Fibroblast of lung (primary cell): ENCODE data around the gene CLNK. TPM values are rescaled to one million over a fixed set of nuclear protein-coding genes. Genes with fewer than 3 reads are reported as not detected.

Experiments used
- DNase-seq, 2 donors: peaks; one replicate each; pipeline versions ENCODE4 v3.0.0 to v3.0.0-alpha.2; 2010; ENCODE audit warnings: low read depth in 2 of 2
- H2AFZ ChIP-seq: 2 replicates; pipeline ENCODE4 v1.5.1; 2012; ENCODE audit warnings: low read length, control low read depth, inconsistent platforms
- H3K27ac ChIP-seq: 2 replicates; pipeline ENCODE4 v1.5.1; 2011; ENCODE audit warnings: low read length, control low read depth; ENCODE audit not compliant: insufficient read depth
- H3K27me3 ChIP-seq: 2 replicates; pipeline ENCODE4 v1.5.1; 2011; ENCODE audit warnings: mild to moderate bottlenecking, low read length; ENCODE audit not compliant: control insufficient read depth, insufficient read depth
- H3K36me3 ChIP-seq: 2 replicates; pipeline ENCODE4 v1.5.1; 2011; ENCODE audit warnings: low read length; ENCODE audit not compliant: control insufficient read depth, insufficient read depth
- H3K4me1 ChIP-seq: 2 replicates; pipeline ENCODE4 v1.5.1; 2011; ENCODE audit warnings: low read length; ENCODE audit not compliant: control insufficient read depth, insufficient read depth; ENCODE audit errors: extremely low read depth
- H3K4me2 ChIP-seq: 2 replicates; pipeline ENCODE4 v1.5.1; 2011; ENCODE audit warnings: low read length, control low read depth; ENCODE audit not compliant: insufficient read depth; ENCODE audit errors: extremely low read depth
- H3K4me3 ChIP-seq, 4 experiments: fragments of 200-600 bp in 1 of 4; sonication (generic) in 1 of 4; replicated peaks in 1 of 4; 2 replicates each; pipeline ENCODE4 v1.5.1; 2011 to 2016; ENCODE audit warnings: low read length in 4 of 4, low read depth in 3 of 4, mild to moderate bottlenecking in 3 of 4, control low read depth in 2 of 4, inconsistent platforms in 1 of 4, mixed read lengths in 1 of 4; ENCODE audit not compliant: insufficient read depth in 1 of 4; ENCODE audit errors: control extremely low read depth in 1 of 4
- H3K79me2 ChIP-seq: 2 replicates; pipeline ENCODE4 v1.5.1; 2012; ENCODE audit warnings: mild to moderate bottlenecking, low read length, inconsistent platforms; ENCODE audit not compliant: control insufficient read depth, insufficient read depth
- H3K9ac ChIP-seq: 2 replicates; pipeline ENCODE4 v1.5.1; 2011; ENCODE audit warnings: mild to moderate bottlenecking, low read length, control low read depth; ENCODE audit not compliant: insufficient read depth
- H3K9me3 ChIP-seq: 2 replicates; pipeline ENCODE4 v1.5.1; 2012; ENCODE audit warnings: low read depth, low read length; ENCODE audit not compliant: control insufficient read depth, insufficient read depth
- H4K20me1 ChIP-seq: 2 replicates; pipeline ENCODE4 v1.5.1; 2011; ENCODE audit warnings: low read length; ENCODE audit not compliant: control insufficient read depth, insufficient read depth; ENCODE audit errors: extremely low read depth
- EZH2 ChIP-seq: IDR thresholded peaks from 2 replicates; pipeline ENCODE4 v1.5.1; 2012; ENCODE audit warnings: low read length, control low read depth, mild to moderate bottlenecking; ENCODE audit errors: missing control alignments
- polyA plus RNA-seq, 2 donors: library from polyadenylated mRNA; depleted of rRNA in 1 of 2; stranded (reverse) in 1 of 2; unstranded in 1 of 2; fragments of >200 nt; gene quantifications; 2 replicates each; pipeline ENCODE4 v1.2.1, GENCODE V29; 2011 to 2012; ENCODE audit warnings: missing spikeins in 1 of 2
- total RNA-seq: library from RNA; depleted of rRNA; stranded (reverse); fragments of >200 nt; gene quantifications from 2 replicates; pipeline ENCODE4 v1.2.1, GENCODE V29; 2014
- TF ChIP-seq, protein P1 (sequence below), 2 donors: IDR thresholded peaks in 1 of 2; conservative IDR thresholded peaks in 1 of 2; 1 replicate in 1 of 2; 2 replicates in 1 of 2; pipeline ENCODE4 v1.5.1; 2011 to 2012; ENCODE audit warnings: low read length in 2 of 2, control low read depth in 1 of 2, inconsistent platforms in 1 of 2, low read depth in 1 of 2, mild to moderate bottlenecking in 1 of 2

The CLNK gene
- total and polyA plus RNA-seq, 2 donors (not counting 1 experiment from before 2014, with no cell fraction given), result not detected

DNA sequence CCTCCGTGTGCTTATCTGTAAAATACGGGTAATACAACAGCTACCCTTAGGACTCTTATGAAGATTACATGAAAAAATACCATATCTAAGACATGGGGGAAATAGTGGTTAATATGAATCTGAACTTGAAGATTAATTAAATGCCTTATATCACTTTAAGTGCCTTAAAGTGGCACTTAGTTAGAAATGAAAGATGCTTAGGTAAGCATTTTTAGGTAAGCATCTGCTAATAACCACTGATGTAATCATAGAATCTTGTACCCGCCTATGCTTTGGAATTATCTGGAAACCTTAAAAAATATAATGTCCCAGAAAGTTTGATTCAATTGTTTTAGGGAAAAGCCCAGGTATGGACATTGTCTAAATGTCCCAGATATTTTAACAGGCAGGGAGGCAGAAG lies 12.2 kb downstream of the CLNK start:
- Histone ChIP-seq H3K9me3 (no peaks in the 10 kb centered on the region), H3K27me3 (peaks cover 7% of the 10 kb centered on the region), H3K9ac (no peak overlapping the region), H3K4me2 (no peak overlapping the region), H3K36me3 (no peaks in the 10 kb centered on the region), H3K4me1 (no peaks in the 10 kb centered on the region), H3K4me3 (no peak overlapping the region), H3K79me2 (no peaks in the 10 kb centered on the region), H3K27ac (no peak overlapping the region), H4K20me1 (no peaks in the 10 kb centered on the region), H2AFZ (no peak overlapping the region)
- TF ChIP-seq, protein P1, sequence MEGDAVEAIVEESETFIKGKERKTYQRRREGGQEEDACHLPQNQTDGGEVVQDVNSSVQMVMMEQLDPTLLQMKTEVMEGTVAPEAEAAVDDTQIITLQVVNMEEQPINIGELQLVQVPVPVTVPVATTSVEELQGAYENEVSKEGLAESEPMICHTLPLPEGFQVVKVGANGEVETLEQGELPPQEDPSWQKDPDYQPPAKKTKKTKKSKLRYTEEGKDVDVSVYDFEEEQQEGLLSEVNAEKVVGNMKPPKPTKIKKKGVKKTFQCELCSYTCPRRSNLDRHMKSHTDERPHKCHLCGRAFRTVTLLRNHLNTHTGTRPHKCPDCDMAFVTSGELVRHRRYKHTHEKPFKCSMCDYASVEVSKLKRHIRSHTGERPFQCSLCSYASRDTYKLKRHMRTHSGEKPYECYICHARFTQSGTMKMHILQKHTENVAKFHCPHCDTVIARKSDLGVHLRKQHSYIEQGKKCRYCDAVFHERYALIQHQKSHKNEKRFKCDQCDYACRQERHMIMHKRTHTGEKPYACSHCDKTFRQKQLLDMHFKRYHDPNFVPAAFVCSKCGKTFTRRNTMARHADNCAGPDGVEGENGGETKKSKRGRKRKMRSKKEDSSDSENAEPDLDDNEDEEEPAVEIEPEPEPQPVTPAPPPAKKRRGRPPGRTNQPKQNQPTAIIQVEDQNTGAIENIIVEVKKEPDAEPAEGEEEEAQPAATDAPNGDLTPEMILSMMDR (conservative IDR thresholded peaks at IDR 0.05 in 1 of 2, IDR thresholded peaks at IDR 0.05 in 1 of 2; ENCODE audit: low read depth in 1 of 2, low read length in 2 of 2), result no peak
- TF ChIP-seq EZH2, result no peak
- no peak for DNase-seq

DNA sequence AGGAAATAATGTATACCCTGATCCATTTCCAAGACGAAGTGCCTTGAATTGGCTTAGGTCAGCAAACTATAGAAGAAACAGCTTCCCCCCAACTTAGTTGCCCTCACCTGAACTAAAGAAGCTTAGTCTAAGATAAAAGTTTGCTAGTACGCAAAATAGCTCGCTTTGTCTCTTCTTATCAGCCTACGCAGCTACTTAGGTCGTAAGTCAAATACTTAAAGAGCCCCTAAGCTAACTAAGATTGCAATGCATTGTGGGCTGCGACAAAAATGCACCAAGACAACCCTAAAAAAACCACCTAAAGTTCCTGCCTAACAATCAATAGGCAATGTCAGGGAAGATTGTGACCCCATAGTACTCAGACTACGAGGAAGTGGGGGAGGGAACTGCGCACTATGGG lies 12.8 kb downstream of the CLNK start:
- Histone ChIP-seq H3K79me2 (no peaks in the 10 kb centered on the region), H3K4me1 (no peaks in the 10 kb centered on the region), H3K27ac (no peak overlapping the region), H3K9me3 (no peaks in the 10 kb centered on the region), H3K4me2 (no peak overlapping the region), H3K36me3 (no peaks in the 10 kb centered on the region), H3K4me3 (no peak overlapping the region), H2AFZ (no peak overlapping the region), H4K20me1 (no peaks in the 10 kb centered on the region), H3K27me3 (peaks cover 7% of the 10 kb centered on the region), H3K9ac (no peak overlapping the region)
- DNase-seq, result no peak
- no peak for TF ChIP-seq EZH2

DNA sequence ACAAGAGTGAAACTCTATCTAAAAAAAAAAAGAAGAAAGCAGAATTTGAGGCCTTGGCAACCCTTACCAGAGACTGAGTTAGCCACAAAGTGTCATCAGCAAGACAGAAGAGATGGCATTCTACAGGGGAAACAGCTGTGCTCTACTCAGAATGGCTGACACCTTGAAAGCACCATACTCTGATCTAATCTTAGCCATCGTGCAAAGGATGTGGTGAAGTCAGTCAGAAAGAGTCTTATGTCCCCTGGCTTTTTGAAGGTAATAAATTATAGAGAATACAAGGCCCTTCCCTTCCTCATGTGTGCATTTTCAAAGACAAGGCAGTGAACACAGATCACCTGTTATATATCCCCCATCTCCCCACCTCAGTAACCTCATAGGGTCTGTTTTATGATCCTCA lies 13.2 kb downstream of the CLNK start:
- no peak for DNase-seq
- Histone ChIP-seq H3K4me3 (no peak overlapping the region), H3K27ac (no peak overlapping the region), H3K9ac (no peak overlapping the region), H3K79me2 (no peaks in the 10 kb centered on the region), H4K20me1 (no peaks in the 10 kb centered on the region), H3K4me2 (no peak overlapping the region), H2AFZ (no peak overlapping the region), H3K36me3 (no peaks in the 10 kb centered on the region), H3K27me3 (peaks cover 7% of the 10 kb centered on the region), H3K4me1 (no peaks in the 10 kb centered on the region), H3K9me3 (no peaks in the 10 kb centered on the region)
- TF ChIP-seq, protein P1 (conservative IDR thresholded peaks at IDR 0.05 in 1 of 2, IDR thresholded peaks at IDR 0.05 in 1 of 2; ENCODE audit: low read depth in 1 of 2, low read length in 2 of 2), result no peak
- TF ChIP-seq EZH2, result no peak
